NCI-H345 treated with DMSO at 0.1 percent for 48 hours (cell line): ENCODE data around the gene CHD9.
"Not testable (repeated sequence)": the region's sequence is repeated elsewhere in the genome, so short reads cannot be mapped to it uniquely, and the experiment has no call there.

ENCODE experiments used
- DNase-seq: peaks from one replicate; lab custom pipeline; 2025; ENCODE audit not compliant: unreplicated experiment; lab: John Stamatoyannopoulos, UW

The CHD9 gene

DNA sequence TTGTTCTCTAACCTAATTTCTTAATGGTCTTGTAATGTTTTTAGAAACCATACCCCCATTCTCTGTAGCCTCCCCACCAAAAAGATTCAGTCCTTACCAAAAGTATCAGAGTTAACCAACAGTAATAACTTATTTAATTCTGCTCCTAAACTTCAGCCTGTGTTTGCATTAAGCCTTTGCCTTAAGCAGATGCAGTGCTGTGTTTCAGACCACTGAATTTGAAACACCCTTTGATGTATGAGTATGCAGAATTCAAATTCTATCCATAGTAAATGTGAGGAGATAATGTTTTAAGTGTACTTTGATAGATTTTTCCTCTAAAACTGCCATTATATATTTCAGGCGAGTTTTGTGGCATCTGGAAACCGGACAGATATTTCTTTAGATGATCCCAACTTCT, 207.9 kb downstream of the CHD9 start:
- DNase-seq, result no peak

DNA sequence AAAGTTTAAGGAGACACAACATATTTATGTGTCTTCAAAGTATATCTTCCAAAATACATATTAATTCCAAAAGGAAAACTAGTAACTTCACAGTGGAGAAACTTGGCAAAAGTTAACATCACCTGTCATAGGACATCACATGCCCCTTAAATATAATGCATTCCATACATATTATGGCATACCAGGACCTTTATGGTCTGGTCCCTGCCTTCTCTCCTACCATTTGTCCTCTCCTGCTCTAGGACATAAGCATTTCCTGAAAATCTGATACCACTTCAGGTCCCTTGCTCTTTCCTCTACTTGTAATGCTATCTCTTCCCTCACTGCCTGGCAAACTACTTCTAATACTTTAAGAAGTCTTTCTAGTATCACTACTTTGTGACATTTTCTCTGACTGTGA, 211.4 kb downstream of the CHD9 start:
- no peak for DNase-seq

DNA sequence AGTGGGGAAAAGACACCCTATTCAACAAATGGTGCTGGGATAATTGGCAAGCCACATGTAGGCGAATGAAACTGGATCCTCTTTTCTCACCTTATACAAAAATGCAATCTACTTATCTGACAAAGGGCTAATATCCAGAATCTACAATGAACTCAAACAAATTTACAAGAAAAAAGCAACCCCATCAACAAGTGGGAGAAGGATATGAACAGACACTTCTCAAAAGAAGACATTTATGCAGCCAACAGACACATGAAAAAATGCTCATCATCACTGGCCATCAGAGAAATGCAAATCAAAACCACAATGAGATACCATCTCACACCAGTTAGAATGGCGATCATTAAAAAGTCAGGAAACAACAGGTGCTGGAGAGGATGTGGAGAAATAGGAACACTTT, 223.7 kb downstream of the CHD9 start:
- not testable (repeated sequence) for DNase-seq

DNA sequence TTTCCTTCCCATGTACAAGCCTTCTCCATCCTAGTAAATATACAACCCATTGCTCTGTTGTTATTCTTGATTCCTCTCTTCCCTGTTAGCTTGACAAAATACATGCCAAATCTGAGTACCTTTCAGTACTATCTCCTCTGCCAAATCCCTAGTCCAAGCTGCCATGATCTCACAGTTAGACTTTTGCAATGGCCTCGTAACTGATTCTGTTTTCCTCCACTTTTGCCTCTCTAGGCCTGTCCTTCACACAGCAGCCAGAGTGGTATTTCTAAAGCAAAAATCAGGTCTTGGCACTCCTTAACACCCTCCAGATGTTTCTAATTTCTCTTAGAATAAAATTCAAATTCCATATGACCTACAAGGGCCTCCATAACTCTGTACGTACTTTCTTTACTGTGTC, 226.5 kb downstream of the CHD9 start:
- DNase-seq, result no peak

DNA sequence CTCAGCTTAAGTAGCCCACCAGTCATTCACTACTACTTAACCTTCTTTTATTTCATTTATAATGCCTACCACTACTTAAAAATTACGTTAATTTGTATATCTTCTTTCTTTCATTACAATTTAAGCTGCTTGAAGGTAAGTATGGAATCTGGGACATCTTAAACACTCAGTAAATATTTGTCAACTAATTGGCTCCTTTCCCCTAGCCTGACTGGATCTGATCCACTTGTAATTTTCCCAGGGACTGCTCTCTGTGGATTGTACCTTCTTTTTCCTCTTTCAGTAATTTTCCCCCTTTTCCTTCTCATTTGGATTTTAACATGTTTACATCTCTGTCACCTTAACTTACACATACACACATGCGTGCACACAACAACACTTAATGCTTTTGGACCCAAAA, 227.1 kb downstream of the CHD9 start:
- DNase-seq, result no peak

DNA sequence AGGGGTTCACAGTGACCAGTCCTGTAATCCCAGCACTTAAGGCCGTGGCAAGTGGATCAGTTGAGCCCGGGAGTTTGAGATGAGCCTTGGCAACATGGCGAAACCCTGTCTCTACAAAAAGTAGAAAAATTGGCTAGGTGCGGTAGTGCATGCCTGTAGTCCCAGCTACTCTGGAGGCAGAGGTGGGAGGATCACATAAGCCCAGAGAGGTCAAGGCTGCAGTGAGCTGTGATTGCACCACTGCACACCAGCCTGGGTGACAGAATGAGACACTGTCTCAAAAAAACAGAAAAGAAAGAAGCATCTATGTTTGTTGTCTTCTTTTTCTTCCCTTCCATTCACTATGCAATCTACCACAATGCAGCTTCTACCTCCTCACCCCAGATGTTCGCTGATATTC, 227.5 kb downstream of the CHD9 start:
- DNase-seq, result no peak

DNA sequence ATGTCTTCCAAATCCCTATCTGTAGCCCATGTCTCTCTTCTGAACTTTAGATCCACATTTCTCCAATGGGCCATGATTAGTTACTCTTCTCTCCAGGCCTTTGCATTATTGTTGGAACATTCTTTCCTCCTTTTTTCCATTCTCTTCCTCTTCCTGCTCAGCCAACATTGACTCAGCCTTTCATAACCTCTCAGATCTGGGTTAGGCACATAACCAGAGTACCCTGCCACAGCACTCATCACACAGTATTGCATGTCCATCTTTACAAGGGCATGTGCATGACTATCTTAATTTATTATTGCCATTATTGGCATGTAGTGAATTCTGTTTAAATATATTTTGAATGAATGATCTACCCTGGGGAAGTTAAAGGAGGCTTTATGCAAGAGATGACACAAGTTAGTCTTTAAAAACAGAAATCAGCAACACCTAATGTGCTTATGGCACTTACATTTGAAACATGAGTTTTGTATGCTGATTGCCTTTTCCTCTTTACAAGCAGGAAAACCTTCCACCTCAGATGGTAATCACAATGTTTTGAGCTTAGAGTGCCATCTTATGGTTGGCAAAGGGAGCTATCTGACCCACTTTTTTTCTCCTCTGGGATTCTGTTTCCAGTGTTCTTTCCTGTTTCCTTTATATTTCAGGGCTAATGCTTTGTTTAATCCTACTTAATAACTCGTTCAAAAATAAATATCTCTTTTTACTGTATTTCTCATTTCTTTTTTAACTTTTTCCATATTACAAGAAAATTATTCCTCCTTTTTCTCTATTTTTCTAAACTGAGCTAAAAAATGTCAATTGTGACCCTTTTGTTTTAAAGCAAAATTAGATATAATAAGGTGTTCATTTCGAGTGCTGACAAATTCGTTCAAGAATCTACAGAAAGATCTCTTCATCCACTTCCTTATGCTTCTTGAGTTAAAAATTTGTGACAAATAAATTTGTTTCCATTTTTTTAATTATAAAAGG, 228.5 kb downstream of the CHD9 start:
- DNase-seq, result peak; percentile 2

DNA sequence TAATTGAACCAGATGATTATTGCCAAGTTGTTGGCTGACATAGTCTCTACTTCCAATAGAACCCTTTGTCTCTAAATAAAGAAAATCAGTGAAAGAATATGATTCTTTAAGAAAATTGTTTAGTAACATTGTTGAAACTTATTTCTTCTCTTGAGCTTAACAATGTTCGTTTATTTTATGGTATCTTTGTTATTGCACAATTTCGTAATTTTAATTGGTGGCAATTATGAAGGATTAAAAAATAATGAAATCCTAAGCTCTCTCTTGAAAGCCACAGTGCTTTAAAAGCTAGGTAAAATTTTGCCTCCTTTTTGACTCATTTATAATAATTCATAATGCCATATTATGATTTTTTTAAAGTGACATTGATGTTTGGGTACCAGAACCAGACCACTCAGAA, 230.4 kb downstream of the CHD9 start:
- no peak for DNase-seq

DNA sequence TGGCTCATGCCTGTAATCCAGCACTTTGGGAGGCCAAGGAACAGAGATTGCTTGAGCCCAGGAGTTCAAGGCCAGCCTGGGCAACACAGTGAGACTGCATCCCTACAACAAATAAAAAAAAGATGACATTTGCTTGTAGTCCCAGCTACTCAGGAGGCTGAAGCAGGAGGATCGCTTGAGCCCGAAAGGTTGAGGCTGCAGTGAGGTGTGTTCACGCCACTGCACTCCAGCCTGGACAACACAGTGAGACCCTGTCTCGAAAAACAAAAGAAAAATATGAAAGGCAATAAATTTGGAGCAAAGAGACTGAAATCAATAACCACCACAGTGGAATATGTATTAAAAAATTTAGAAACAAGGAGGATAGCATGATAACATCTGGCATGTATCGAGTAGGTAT, 235.7 kb downstream of the CHD9 start:
- DNase-seq, result no peak

DNA sequence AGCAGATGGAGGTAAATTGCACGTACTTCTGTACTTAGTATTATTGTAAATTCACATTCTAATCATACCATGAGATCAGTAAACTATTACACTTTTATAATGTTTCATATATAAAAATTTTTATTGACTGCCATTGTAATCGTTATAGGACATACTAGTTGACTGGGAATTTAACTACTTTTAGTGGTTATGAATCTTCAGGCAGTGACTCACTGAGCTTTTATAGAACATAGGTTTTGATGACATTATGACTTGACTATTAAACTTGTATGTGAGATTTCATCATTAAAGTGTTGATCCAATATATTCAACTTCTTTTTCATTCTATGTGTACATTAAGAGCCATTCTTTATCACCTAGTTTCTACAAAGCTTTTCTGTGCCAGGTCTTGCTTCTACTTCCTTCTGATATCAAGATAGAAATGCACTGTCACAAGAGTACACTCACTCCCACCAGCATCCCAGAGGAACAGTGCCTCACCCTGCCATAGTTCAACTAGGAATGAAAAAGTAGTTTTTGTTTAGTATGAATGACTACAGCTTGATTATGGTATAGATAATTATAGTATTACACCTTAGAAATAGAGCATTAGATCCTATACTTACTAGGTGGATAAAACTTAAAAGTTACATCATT, 237.1 kb downstream of the CHD9 start:
- DNase-seq, result no peak

DNA sequence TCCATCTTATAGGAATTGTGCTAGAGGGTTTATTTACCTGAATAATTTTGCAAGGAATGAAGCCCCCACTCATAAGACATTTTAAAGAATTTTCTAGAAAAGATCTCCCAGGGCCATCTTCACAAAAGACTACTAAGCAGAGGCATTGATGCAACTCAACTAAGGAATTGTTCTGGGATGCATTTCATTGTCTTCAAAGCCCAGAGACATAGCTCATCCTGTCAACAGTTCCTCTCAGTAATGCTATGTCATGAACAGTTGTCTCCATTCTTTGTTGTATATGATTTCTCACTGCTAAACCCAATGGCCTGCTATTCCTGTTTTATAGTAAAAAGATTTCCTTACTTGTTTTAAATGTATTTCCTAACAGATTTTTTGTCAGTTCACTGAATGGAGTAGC, 242.7 kb downstream of the CHD9 start:
- DNase-seq, result no peak

DNA sequence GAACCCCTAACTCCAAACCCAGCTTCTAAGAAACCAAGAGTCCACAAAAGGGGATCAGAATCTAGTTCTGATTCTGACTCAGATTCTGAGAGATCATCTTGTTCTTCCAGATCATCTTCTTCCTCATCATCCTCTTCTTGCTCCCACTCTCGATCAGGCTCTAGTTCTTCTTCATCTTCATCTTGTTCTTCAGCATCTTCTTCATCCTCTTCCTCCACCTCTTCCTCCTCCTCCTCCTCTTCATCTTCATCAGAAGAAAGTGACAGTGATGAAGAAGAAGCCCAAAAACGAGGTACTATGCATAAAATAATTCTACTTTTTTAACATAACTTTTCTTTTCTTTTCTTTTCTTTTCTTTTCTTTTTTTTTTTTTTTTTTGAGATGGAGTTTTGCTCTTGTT, 249.5 kb downstream of the CHD9 start:
- no peak for DNase-seq

DNA sequence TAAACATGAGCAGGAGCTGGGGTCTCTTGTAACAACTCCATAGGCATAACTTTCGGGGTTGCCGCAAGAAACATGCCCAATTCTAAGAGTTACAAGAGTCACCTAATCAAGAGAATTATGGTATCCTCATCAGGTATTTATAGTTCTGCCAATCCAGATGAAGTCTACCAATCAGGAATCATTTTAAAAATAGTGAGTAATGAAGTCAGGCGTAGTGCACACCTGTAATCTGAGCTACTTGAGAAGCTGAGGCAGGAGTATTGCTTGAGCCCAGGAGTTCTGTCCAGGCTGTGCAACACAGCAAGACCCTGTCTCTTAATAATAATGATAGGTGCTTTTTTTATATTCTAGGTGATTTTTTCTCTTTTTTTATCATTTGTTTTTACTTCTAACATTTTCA, 251.0 kb downstream of the CHD9 start:
- no peak for DNase-seq

DNA sequence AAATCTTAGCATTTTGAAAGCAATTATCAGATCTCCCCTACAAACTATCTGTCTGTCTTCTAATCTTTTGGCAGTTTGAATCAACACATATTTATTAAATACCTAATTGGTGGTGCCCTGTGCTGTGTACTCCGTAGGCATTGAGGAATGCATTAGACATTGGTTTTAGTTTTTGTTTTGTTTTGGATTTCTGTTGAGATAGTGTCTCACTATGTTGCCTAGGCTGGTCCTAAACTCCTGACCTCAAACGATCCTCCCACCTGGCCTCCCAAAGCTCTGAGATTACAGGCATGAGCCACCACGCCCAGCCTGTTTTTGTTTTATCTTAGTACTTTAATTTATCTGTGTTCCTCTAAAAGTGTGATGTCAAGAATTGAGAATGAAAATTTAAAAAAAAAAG, 254.7 kb downstream of the CHD9 start:
- DNase-seq, result no peak

DNA sequence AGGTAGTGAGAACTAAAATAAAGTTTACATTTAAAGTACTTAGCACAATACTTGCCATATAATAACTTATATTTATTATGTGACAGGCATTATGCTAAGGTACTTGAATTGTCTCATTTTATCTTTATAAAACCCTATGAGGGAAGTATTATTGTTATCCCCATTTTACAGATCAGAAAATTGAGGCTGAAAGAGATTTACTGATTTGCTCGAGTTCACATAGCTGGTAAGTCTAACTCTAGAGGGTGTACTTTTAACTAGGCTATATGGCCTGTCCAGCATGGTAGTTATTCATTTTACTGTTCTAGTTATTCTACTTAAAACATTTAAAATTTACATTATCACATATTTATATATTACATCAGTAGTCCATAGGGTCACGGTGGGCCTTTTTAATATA, 266.2 kb downstream of the CHD9 start:
- DNase-seq, result no peak

DNA sequence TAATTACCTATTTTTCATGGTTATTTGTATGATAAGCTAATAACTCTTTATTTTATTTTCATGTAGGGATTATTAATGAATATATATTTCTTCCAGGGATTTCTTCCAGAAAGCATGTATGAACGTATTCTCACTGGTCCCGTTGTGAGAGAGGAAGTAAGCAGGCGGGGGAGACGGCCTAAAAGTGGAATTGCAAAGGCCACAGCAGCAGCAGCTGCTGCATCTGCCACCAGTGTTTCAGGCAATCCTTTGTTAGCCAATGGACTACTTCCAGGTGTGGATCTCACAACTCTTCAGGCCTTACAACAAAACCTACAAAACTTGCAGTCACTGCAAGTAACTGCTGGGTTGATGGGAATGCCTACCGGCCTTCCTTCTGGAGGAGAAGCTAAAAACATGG, 269.1 kb downstream of the CHD9 start:
- DNase-seq, result no peak

DNA sequence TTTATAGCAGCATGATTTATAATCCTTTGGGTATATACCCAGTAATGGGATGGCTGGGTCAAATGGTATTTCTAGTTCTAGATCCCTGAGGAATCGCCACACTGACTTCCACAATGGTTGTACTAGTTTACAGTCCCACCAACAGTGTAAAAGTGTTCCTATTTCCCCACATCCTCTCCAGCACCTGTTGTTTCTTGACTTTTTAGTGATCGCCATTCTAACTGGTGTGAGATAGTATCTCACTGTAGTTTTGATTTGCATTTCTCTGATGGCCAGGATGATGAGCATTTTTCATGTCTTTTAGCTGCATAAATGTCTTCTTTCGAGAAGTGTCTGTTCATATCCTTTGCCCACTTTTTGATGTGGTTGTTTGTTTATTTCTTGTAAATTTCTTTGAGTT, 276.2 kb downstream of the CHD9 start:
- not testable (repeated sequence) for DNase-seq

DNA sequence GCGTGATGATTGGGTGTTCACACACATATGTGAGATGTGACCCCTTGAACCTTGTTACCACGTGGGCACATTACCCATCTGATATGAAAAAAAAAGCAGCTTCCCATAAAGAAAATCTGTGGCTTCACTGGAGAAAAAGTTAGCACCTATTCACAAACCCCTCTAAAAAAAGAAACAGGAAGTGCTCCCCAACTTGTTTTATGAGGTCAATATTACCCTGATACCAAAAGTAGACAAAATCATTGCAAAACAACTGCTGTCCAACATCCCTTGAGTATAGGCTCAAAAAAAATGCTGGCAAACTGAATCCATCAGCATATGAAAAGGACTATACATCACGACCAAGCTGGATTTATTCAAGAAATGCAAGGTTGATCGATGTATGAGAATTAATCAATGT, 279.8 kb downstream of the CHD9 start:
- no peak for DNase-seq

DNA sequence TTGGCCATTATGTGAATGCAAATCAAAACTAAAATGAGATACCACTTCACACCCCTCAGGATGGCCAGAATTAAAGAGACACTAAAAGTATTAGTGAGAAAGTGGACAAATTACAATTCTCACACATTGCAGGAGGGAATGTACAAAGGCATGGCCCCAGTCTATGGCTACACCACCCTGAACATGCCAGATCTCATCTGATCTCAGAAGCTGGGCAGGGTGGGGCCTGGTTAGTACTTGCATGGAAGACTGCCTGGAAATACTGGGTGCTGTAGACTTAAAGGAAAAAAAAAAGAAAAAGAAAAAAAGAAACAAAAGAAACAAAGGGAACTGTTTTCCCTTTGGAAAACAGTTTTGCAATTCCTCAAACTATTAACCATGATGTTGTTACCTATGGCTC, 282.5 kb downstream of the CHD9 start:
- DNase-seq, result no peak

DNA sequence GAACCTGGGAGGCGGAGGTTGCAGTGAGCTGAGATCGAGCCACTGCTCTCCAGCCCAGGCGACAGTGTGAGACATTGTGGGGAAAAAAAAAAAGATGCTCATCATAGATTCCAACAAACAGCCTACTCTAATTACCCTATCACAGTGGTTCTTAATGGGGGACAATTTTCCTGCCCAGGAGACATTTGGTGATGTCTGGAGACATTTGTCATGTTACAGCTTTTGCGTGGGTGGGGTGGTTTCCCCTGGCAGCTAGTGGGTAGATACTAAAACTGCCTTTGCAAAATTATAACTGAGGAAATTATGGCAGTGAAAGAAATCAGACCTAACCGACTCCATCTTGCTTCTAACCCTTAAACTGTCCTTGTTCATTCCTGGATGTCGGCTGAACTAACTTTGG, 287.0 kb downstream of the CHD9 start:
- no peak for DNase-seq

DNA sequence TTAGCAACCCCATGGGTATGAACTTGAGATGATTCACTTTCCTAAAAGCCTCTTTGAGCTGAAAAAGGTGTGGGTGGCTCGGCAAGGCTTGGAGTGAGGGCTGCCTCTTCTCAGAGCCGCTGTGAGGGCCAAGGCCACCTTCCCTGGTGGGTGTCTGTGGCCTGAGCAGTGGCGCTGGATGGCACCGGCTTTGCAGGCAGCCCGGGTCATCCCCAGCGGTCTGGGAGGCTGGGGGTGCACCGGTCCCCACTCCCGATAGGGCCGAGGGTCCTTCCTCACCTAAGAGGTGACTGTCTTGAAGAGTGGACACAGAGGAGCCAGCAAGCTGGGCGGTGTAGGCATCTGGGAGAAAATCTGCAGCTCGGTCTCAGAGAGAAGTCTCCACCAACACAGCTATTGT, 300.3 kb downstream of the CHD9 start:
- DNase-seq, result no peak

DNA sequence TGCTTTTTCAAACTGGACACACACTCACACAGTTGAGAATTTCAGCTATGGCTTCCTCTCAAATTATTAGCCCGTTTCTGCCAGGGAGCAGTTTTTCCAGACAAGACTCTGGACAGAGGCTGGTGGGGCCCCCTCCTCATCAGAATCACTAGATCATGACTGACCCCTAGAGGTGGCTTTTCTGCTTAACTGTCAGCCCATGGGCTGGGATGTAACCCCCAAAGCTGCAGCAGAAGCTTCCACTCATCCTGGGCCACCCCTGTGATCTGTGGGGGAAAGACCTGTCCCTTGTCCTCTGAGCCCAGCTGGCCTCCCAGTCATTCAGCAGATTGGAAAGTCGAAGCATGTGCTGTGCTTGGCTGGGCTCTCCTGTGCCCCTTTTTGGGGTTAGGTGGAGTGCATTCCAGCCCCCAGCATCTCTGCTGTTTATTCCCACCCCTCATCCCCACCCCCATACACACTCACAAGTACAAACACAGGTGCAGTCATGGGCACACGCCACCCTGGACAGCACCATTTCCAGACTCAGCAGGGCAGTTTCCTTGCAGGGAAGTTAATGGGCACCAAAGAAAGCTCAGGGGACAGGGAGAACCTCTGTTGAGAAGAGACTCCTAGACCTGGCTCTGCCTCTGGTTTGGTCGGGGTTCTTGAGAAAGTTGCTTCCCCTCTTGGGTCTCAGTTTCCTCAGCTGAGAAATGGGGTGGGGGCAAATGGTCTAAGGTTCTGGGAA, 301.9 kb downstream of the CHD9 start:
- DNase-seq, result no peak
